Ishikawa (cell line): ENCODE measurements around the gene SLC24A3.

ENCODE experiments used
- CEBPB ChIP-seq: IDR thresholded peaks from 2 replicates; pipeline ENCODE4 v1.6.1; 2012
- CREB1 ChIP-seq: IDR thresholded peaks from 2 replicates; pipeline ENCODE4 v1.6.1; 2012; ENCODE audit warnings: low read depth
- EGR1 ChIP-seq: IDR thresholded peaks from 2 replicates; pipeline ENCODE4 v1.6.1; 2012
- EP300 ChIP-seq: IDR thresholded peaks from 2 replicates; pipeline ENCODE4 v1.6.1; 2012; ENCODE audit warnings: borderline replicate concordance
- FOXM1 ChIP-seq: IDR thresholded peaks from 2 replicates; pipeline ENCODE4 v1.6.1; 2012; ENCODE audit warnings: low read depth, borderline replicate concordance
- NFIC ChIP-seq: IDR thresholded peaks from 2 replicates; pipeline ENCODE4 v1.6.1; 2012
- RAD21 ChIP-seq: IDR thresholded peaks from 2 replicates; pipeline ENCODE4 v1.6.1; 2012; ENCODE audit warnings: low read depth
- TAF1 ChIP-seq: IDR thresholded peaks from 2 replicates; pipeline ENCODE4 v1.6.1; 2012; ENCODE audit warnings: low read depth, mild to moderate bottlenecking
- TCF12 ChIP-seq: IDR thresholded peaks from 2 replicates; pipeline ENCODE4 v1.6.1; 2012; ENCODE audit warnings: low read depth
- TEAD4 ChIP-seq: IDR thresholded peaks from 2 replicates; pipeline ENCODE4 v1.6.1; 2012
- YY1 ChIP-seq: IDR thresholded peaks from 2 replicates; pipeline ENCODE4 v1.6.1; 2012; ENCODE audit warnings: low read depth
- ZBTB7A ChIP-seq: IDR thresholded peaks from 2 replicates; pipeline ENCODE4 v1.6.1; 2012; ENCODE audit warnings: low read depth
- TF ChIP-seq, protein P1 (sequence below): IDR thresholded peaks from 2 replicates; pipeline ENCODE4 v1.6.1; 2012; ENCODE audit warnings: low read depth, mild to moderate bottlenecking
- TF ChIP-seq, protein P2 (sequence below): IDR thresholded peaks from 2 replicates; pipeline ENCODE4 v1.6.1; 2012
- TF ChIP-seq, protein P3 (sequence below): IDR thresholded peaks from 2 replicates; pipeline ENCODE4 v1.6.1; 2012

The SLC24A3 gene

DNA sequence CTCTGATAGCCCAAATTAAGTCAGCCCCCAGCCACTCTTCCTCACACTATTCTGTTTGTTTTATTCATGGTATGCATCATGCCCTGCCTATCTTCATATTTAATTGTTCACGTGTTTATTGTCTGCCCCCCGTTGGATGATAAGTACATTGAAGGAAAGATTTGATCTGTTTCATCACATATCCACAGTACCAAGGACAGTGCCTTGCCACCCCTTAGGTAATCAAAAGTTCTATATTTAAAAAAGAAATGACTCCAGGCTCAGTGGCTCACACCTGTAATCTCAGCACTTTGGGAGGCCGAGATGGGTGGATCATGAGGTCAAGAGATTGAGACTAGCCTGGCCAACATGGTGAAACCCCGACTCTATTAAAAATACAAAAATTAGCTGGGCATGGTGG, 535.5 kb downstream of the SLC24A3 start:
- TF ChIP-seq, protein P1, sequence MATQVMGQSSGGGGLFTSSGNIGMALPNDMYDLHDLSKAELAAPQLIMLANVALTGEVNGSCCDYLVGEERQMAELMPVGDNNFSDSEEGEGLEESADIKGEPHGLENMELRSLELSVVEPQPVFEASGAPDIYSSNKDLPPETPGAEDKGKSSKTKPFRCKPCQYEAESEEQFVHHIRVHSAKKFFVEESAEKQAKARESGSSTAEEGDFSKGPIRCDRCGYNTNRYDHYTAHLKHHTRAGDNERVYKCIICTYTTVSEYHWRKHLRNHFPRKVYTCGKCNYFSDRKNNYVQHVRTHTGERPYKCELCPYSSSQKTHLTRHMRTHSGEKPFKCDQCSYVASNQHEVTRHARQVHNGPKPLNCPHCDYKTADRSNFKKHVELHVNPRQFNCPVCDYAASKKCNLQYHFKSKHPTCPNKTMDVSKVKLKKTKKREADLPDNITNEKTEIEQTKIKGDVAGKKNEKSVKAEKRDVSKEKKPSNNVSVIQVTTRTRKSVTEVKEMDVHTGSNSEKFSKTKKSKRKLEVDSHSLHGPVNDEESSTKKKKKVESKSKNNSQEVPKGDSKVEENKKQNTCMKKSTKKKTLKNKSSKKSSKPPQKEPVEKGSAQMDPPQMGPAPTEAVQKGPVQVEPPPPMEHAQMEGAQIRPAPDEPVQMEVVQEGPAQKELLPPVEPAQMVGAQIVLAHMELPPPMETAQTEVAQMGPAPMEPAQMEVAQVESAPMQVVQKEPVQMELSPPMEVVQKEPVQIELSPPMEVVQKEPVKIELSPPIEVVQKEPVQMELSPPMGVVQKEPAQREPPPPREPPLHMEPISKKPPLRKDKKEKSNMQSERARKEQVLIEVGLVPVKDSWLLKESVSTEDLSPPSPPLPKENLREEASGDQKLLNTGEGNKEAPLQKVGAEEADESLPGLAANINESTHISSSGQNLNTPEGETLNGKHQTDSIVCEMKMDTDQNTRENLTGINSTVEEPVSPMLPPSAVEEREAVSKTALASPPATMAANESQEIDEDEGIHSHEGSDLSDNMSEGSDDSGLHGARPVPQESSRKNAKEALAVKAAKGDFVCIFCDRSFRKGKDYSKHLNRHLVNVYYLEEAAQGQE: peak; percentile 54
- TF ChIP-seq NFIC: no peak

DNA sequence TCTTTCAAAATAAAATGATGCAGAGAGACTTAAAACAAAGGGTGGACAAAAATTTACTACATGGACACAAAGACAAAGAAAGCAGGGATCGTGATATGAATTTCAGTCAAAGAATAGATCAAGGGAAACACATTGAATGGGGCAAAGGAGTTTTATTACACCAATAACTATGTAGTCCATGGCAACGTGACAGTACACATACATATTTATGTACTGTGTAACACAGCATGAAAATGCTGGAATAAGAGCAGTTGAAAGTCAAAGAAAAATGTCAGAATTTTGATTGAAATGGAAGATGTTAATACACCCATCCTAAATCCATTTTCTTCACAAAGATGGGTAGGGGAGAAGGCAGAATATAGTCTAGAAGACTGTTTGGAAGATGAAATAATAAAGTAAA, 536.2 kb downstream of the SLC24A3 start:
- TF ChIP-seq RAD21 (no peak), YY1 (no peak), TAF1 (no peak), ZBTB7A (no peak), EP300 (no peak), EGR1 (no peak), FOXM1 (no peak), TCF12 (no peak), TEAD4 (no peak), CEBPB (no peak)
- TF ChIP-seq, protein P2, sequence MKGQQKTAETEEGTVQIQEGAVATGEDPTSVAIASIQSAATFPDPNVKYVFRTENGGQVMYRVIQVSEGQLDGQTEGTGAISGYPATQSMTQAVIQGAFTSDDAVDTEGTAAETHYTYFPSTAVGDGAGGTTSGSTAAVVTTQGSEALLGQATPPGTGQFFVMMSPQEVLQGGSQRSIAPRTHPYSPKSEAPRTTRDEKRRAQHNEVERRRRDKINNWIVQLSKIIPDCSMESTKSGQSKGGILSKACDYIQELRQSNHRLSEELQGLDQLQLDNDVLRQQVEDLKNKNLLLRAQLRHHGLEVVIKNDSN: no peak
- TF ChIP-seq, protein P3, sequence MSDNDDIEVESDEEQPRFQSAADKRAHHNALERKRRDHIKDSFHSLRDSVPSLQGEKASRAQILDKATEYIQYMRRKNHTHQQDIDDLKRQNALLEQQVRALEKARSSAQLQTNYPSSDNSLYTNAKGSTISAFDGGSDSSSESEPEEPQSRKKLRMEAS: no peak

DNA sequence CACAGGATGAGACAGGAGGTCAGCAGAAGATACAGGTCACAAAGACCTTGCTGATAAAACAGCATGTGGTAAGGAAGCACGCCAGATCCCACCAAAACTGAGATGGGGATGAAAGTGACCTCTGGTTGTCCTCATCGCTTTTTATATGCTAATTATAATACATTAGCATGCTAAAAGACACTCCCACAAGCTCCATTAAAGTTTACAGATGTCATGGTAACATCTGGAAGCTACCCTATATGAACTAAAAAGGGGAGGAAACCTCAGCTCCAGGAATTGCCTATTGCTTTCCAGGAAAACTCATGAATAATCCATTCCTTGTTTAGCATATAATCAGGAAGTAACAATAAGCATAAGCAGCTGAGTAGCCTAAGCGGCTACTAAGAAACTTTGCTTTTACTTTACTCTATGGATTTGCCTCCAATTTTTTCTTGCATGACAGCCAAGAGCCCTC, 537.2 kb downstream of the SLC24A3 start:
- TF ChIP-seq FOXM1 (no peak), RAD21 (no peak), TAF1 (no peak), CEBPB (no peak), ZBTB7A (no peak)
- TF ChIP-seq, protein P2: no peak
- TF ChIP-seq, protein P3: no peak
- TF ChIP-seq, protein P1: no peak

DNA sequence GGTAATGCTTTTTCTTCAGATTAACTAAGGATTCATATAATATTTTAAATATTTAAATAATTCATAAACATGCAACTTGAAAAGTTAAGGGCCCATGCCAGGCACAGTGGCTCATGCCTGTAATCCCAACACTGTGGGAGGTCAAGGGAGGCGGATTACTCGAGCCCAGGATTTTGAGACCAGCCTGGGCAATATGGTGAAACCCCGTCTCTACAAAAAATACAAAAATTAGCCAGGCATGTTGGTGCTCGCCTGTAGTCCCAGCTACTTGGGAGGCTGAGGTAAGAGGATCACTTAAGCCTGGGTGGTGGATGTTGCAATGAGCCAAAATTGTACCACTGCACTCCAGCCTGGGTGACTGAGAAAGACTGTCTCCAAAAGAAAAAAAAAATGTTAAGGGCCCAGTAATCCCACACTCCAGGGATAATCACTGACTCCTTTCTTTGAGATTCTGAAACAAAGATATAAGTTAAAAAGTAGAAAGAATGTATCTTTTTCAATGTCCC, 537.7 kb downstream of the SLC24A3 start:
- TF ChIP-seq ZBTB7A: no peak
- TF ChIP-seq, protein P1: no peak
- TF ChIP-seq RAD21: no peak
- TF ChIP-seq, protein P3: no peak
- TF ChIP-seq CREB1: no peak
- TF ChIP-seq CEBPB: no peak
- TF ChIP-seq TAF1: no peak
- no peak for TF ChIP-seq EP300
- TF ChIP-seq YY1: no peak

DNA sequence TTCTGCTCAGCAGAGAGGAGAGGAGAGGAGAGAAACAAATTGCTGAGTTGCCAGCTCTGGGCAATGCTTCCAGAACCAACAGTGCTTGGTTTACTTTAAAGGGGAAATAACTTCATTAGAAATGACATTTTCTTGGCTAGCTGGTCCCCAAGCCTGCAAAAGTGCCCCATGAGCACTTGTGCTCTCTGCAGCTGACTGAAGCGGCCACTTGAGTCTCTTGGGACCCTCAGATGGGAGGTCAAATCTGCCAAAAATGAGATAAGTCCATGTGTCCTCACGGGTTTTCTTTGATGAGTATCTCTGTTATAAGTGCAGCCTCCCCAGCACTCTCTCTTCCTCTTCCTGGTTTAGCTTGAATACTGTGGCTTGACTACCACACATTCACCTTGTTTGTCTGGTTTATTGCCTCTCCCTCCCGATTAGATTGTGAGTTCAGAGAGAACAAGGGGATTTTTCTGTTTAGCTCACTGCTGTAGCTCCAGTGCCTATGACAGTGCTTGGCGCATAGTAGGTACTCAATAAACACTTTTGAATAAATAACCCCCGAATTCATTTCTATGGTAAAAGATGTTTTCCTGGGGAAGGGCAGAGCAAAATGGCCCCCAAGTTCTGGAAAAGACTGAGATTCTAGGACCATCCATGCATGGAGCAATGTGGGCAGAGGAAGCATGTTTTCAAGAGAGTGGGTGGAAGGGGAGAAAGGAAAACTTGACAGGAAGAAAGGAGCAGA, 538.6 kb downstream of the SLC24A3 start:
- TF ChIP-seq TCF12: no peak
- TF ChIP-seq RAD21: no peak
- no peak for TF ChIP-seq YY1
